Vagina (tissue), 2 donors: ENCODE data around the gene EHBP1.

Experiments
- CTCF ChIP-seq, 3 experiments: fragments of 450-650 bp in 2 of 3; fragments of 200-600 bp in 1 of 3; sonication (generic) in 1 of 3; IDR thresholded peaks; one replicate each; pipeline ENCODE4 v1.5.1; 2017 to 2019; ENCODE audit warnings: antibody characterized with exemption in 3 of 3, mild to moderate bottlenecking in 2 of 3, moderate library complexity in 2 of 3
- POLR2A ChIP-seq, 2 donors: fragments of 450-650 bp; IDR thresholded peaks; one replicate each; pipeline ENCODE4 v1.6.1; 2017; ENCODE audit warnings: antibody characterized with exemption in 2 of 2, mild to moderate bottlenecking in 2 of 2, moderate library complexity in 2 of 2

- TF ChIP-seq CTCF (IDR thresholded peaks at IDR 0.05) (no peak), POLR2A (IDR thresholded peaks at IDR 0.05) (no peak)
Measured at GRCh38 chr2:62692225-62692624, 13.3 kb upstream of the EHBP1 start.
